NCI-H345 treated with DMSO at 0.1 percent for 48 hours (cell line): ENCODE measurements around the gene COX5B.

Source experiments
- DNase-seq: peaks from one replicate; lab custom pipeline; 2025; ENCODE audit not compliant: unreplicated experiment; lab: John Stamatoyannopoulos, UW

COX5B gene

GRCh38 chr2:97653874-97654273 is 8.0 kb downstream of the COX5B start:
- no peak for DNase-seq

GRCh38 chr2:97654309-97654708 is 8.4 kb downstream of the COX5B start:
- no peak for DNase-seq

- no peak for DNase-seq
These were observed 8.9 kb downstream of the COX5B start for GRCh38 chr2:97654791-97655190.

- DNase-seq, result no peak
These were observed 10.4 kb downstream of the COX5B start for GRCh38 chr2:97656129-97656755.

GRCh38 chr2:97656905-97657587 is 11.2 kb downstream of the COX5B start:
- DNase-seq, result no peak

- no peak for DNase-seq
These were observed 12.3 kb downstream of the COX5B start for GRCh38 chr2:97657986-97658690.

GRCh38 chr2:97658691-97659157 is 12.9 kb downstream of the COX5B start:
- no peak for DNase-seq

GRCh38 chr2:97659256-97660043 is 13.6 kb downstream of the COX5B start:
- no peak for DNase-seq

GRCh38 chr2:97660044-97660774 is 14.3 kb downstream of the COX5B start:
- no peak for DNase-seq

GRCh38 chr2:97660775-97661389 is 15.0 kb downstream of the COX5B start:
- DNase-seq, result no peak

GRCh38 chr2:97661927-97662326 is 16.1 kb downstream of the COX5B start:
- DNase-seq, result no peak

GRCh38 chr2:97662386-97662894 is 16.6 kb downstream of the COX5B start:
- DNase-seq, result no peak

GRCh38 chr2:97662895-97663625 is 17.2 kb downstream of the COX5B start:
- no peak for DNase-seq

GRCh38 chr2:97663626-97663961 is 17.7 kb downstream of the COX5B start:
- DNase-seq, result no peak

GRCh38 chr2:97663962-97664635 is 18.2 kb downstream of the COX5B start, which contains the start of gene ACTR1B:
Gene ACTR1B, minus strand, starts transcription at chr2:97664044. Its CDS starts 154 bp downstream, at chr2:97663890.
- peak; percentile 96 for DNase-seq

GRCh38 chr2:97664636-97664970 is 18.7 kb downstream of the COX5B start:
- DNase-seq, result no peak

GRCh38 chr2:97669448-97669847 is 23.6 kb downstream of the COX5B start, which contains the start of gene C2orf92:
Gene C2orf92, plus strand, starts transcription at chr2:97669713. Its CDS starts 76 bp downstream, at chr2:97669789.
- DNase-seq, result no peak

- no peak for DNase-seq
These were observed 24.6 kb downstream of the COX5B start for GRCh38 chr2:97670471-97670870.

- no peak for DNase-seq
These were observed 25.7 kb downstream of the COX5B start for GRCh38 chr2:97671526-97671925.
